NOMO-1 (cell line): ENCODE results near the gene DSG1.
"Not testable (repeated sequence)": the region's sequence is repeated elsewhere in the genome, so short reads cannot be mapped to it uniquely, and the experiment has no call there.

Experiments
- DNase-seq, 2 experiments: peaks; one replicate each; lab custom pipeline; 2025; ENCODE audit not compliant: unreplicated experiment in 2 of 2; lab: John Stamatoyannopoulos, UW

DSG1 gene

DNA sequence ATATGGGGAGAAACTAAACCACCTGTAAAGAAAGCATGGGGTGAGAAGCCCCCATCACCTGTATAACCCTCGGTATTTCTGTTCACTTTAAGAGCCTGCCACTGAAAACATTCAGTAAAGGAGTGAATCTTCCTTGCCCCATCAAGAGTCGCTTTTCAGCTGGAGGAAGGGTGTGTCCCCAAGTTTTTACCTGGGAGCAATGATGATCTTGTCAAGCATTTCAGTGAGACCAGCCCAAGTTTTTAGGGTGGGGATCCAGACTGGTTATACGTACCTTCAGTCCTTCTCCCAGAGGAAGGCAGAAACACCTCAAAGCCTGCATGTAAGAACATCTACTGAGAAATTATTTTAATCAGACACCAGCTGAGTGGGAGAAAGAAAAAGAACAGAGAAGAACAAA lies at the start of gene DSG1:
DSG1 (plus strand) TSS at position 301 of the 400 bp plus-strand sequence. CDS start 141 bp downstream, outside the sequence.
- no peak for DNase-seq

- DNase-seq, result no peak
Measured at GRCh38 chr18:31268985-31269406, 49.0 kb upstream of the DSG1 start.

DNA sequence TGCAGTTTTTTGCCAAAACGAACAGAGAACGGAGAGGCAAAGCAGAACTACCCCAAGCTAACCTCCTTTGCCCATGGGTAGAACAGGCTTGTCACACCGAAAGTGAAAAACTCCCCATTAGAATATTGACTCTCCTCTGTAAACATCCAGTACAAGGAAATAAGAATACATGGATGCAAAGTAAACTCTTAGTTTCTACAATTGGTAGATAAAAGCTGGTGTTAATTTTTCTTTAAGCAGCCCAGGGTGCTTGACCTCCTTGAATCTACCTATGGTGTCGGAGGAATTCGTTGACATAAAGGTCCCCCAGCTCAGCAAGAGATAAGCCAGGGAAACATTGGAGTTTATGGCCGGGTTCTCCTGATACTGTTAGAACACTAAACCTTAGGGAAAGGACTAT lies 48.4 kb upstream of the DSG1 start:
- DNase-seq, result no peak

DNA sequence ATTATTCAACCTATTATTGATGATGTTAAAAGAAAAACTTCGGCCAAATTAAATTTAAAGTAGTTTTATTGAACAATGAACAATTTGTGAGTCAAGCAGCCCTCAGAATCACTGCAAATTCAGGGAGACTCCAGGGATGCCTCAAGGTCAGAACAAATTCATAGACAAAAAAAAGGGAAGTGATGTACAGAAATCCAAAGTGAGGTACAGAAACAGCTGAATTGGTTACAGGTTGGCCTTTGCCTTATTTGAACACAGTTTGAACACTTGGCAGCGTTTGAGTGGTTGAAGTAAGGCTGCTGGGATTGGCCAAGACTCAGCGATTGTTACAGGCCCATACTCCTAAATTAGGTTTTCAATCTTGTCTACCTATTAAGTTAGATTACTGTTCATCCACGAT lies 47.4 kb upstream of the DSG1 start:
- DNase-seq, result no peak

DNA sequence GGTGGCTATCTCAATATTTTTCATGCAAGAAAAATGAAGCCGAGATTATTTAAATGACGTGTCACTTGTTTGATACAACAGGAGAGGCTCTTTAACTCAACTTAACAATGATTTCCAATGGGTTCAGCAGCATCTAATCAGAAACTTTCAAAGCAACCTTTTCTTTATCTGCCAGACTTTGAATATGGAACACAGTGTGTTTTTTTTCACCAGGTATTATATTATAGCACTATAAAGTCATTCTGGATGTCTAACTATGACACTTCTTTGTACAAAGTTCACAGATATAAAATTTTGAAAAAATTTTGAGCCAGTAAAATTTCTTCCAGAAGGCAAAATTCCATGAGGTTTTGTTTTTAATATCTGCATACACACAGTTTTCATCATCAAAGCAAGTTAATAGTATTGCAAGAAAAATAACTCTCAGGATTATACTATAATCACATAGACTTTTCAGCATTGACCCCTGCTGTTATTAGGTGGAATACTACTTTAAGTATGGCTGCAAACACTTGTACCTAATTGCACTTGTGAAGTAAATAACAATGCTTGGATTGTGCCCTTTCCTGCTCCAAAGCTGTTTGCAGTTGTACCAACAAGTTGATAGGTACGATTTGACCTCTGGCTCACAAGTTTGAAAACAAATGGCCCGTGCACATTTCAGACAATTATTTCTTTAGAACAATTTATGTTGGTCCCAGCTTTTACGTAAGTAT lies 44.0 kb upstream of the DSG1 start:
- DNase-seq, result no peak

DNA sequence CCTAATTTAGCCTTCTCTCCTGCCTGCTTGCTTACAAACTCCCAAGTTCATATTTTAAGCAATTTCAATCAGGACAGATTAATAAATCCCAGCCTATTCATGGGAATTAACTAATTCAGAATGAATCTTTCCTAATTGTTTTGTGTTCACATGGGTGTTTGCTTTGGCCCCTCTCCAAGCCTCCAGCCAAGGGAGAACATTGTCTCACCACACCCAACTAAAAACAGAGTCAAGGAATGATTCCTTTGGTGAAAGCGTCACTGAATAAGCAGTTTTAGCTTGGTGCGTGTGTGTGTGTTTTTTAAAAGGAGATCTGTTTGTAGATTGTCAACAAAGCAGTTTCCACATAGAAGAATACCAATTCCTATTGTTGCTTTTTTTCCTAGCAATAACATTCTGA lies 43.0 kb upstream of the DSG1 start:
- no peak for DNase-seq

GRCh38 chr18:31275722-31276463 lies 42.1 kb upstream of the DSG1 start:
- DNase-seq, result peak; percentile 18 to 69

DNA sequence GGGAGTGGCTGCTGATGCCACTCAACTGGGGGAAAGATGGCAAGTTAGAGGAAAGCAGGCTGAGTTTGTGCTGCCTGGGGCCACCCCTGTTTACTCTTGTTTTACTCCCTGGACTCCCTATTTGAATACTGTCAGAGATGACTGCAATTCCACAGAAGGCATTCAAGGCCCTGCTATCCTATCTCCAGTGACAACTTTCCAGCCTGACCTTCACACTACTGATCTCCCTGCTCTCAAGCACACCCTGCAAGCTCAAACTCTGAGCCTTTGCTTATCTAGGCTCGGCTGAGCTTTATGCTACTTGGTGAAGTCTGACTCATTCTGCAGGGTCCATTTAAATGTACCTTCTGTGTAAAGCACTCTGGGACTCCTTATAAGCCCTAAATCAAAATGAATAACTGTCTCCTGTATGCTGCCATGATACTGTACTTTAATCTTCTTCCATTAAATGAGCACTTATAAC lies 39.3 kb upstream of the DSG1 start:
- DNase-seq, result no peak

DNA sequence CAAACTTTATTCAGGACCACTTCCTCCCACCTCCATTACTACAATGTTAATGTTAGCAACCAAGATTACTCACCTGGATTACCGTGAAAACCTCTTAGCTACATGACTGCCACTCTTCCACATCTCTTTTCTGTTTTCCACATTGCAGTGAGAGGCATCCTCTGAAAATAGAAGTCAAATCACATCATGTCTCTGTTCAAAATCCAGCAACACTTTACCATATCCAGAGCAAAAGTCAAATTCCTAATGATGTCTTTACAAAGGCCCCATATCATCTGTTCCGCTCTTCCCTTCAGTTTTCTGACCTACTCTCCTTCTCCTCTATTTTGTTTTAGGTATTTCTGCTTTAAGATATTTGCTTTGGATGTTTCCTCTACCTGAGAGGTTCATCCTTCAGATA lies 37.5 kb upstream of the DSG1 start:
- no peak for DNase-seq

- DNase-seq, result no peak
Measured at GRCh38 chr18:31281437-31281836, 36.5 kb upstream of the DSG1 start.

DNA sequence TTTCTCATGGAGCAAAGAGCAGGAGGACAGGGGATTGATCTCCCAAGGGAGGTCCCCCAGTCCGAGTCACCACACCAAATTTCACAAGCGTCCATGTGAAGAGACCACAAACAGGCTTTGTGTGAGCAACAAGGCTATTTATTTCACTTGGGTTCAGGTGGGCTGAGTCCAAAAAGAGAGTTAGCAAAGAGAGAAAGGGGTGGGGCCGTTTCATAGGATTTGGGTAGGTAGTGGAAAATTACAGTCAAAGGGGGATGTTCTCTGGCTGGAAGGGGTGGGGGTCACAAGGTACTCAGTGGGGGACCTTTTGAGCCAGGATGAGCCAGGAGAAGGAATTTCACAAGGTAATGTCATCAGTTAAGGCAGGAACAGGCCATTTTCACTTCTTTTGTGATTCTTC lies 28.5 kb upstream of the DSG1 start:
- not testable (repeated sequence) for DNase-seq

- DNase-seq, result no peak
Measured at GRCh38 chr18:31291688-31292087, 26.3 kb upstream of the DSG1 start.

DNA sequence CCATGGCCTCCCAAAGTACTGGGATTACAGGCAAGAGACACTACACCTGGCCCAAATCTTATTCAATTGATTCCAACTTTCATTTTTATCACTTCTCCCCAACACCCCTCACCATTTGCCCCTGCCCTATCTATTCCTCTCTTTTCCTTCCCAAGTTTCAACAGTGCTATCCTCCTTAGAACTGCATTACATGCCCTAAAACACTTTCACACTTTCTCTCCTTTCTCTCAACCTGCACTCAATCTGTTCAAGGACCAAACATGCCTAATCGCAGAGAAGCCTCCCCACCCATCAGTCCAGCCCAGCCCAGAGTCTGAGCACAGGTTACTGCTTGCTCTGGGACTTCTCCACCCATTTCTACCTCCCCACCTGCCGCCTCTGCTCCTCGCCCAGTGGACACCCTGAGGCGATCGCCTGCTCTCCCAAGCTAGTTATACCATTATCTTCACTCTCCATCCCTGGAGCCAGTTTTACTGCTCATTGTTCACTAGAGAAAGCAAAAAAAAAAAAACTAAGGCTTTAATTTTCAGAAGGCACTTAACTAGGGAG lies 23.7 kb upstream of the DSG1 start:
- no peak for DNase-seq

DNA sequence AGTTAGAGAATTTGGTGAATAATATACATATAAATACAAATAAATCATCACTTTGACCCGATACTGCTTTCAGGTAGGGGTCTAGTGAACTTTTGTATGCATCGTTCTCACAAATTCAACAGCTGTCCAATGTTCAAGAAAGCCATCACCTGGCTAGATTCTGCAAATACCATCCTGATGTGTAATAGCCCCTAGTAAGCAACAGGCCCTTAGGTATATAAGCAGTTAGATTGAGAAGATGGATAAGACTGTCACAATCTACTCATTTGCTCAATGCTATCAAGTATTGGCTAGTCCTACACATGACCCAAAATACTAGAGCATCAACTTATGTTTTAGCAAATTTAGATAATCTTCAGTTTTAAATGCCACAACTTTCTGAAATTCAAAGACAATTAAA lies 20.7 kb upstream of the DSG1 start:
- no peak for DNase-seq

GRCh38 chr18:31301201-31301655 lies 16.7 kb upstream of the DSG1 start:
- no peak for DNase-seq

DNA sequence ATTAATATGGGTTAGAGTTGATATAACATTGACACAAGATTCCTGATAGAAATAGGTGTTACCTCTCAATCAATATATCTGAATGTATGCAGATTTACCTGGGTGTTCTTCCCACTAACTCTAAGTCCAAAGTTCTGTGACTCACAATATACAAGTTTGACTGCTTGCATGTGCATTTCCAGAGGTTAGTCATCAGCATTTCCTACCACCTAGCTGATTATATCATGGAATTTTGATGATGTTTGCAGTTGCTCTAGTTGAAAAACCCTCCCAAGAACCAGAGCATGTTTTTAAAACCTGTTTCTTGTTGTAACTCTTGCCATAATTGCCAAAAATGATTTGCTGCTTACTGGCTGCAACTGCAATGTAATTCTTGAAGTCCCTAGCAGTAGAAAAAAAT lies 15.0 kb upstream of the DSG1 start:
- DNase-seq, result no peak

GRCh38 chr18:31303771-31304170 lies 14.2 kb upstream of the DSG1 start:
- DNase-seq, result no peak

- DNase-seq, result no peak
Measured at GRCh38 chr18:31309115-31309514, 8.8 kb upstream of the DSG1 start.

- no peak for DNase-seq
Measured at GRCh38 chr18:31316974-31317373, 986 bp upstream of the DSG1 start.

GRCh38 chr18:31321719-31322118 lies 3.8 kb downstream of the DSG1 start:
- no peak for DNase-seq

GRCh38 chr18:31325051-31325450 lies 7.1 kb downstream of the DSG1 start:
- no peak for DNase-seq
